ENCODE data around the gene TLL2.

DNA sequence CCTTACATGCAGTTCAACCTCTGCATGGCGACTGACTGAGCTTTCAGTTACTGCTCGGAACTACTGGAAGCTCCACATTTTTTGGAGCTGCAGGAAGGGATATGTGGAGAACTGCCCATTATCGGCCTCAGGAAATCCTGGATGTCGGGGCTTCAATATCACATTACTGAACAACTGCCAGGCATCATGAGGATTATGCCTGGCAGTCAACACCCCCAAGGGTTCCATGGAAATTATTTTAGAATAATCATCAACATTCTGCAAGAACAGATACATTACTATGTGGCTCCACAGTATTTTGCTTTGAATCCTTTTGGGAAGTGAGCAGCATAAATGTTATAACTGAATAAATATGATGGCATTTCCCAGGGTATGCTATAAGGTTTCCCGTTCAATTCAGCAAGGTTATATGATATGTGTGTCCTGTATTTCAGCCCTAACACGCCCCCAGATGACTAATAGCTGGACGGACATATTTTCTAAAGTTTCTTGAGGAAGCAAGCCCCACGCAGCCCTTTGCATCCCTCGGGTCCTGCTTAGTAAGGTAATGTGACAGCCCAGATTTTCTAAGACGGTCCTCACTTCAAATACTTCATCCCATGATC lies 101.9 kb downstream of the TLL2 start:
- TF ChIP-seq, protein P1, sequence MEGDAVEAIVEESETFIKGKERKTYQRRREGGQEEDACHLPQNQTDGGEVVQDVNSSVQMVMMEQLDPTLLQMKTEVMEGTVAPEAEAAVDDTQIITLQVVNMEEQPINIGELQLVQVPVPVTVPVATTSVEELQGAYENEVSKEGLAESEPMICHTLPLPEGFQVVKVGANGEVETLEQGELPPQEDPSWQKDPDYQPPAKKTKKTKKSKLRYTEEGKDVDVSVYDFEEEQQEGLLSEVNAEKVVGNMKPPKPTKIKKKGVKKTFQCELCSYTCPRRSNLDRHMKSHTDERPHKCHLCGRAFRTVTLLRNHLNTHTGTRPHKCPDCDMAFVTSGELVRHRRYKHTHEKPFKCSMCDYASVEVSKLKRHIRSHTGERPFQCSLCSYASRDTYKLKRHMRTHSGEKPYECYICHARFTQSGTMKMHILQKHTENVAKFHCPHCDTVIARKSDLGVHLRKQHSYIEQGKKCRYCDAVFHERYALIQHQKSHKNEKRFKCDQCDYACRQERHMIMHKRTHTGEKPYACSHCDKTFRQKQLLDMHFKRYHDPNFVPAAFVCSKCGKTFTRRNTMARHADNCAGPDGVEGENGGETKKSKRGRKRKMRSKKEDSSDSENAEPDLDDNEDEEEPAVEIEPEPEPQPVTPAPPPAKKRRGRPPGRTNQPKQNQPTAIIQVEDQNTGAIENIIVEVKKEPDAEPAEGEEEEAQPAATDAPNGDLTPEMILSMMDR (conservative IDR thresholded peaks at IDR 0.05 in 1 of 2, IDR thresholded peaks at IDR 0.05 in 1 of 2; ENCODE audit: extremely low read depth in 1 of 2, insufficient read depth in 1 of 2, low read depth in 1 of 2, low read length in 2 of 2), result no peak
- TF ChIP-seq EZH2 (IDR thresholded peaks at IDR 0.05; ENCODE audit: borderline replicate concordance, low read length), result no peak

Measured in mammary epithelial cell (primary cell).